ENCODE measurements around the gene RASGRP4. TPM values are rescaled to one million over a fixed set of nuclear protein-coding genes. Genes with fewer than 3 reads are reported as not detected.

Gene RASGRP4
- total RNA-seq, 1 experiment from 2014 or later: not detected

- BruUV-seq (replicated peaks): no TSS peak
- H3K9me3 ChIP-seq: no peaks in the 10 kb centered on the region
- no peak for DNase-seq
- TF ChIP-seq, protein P1, sequence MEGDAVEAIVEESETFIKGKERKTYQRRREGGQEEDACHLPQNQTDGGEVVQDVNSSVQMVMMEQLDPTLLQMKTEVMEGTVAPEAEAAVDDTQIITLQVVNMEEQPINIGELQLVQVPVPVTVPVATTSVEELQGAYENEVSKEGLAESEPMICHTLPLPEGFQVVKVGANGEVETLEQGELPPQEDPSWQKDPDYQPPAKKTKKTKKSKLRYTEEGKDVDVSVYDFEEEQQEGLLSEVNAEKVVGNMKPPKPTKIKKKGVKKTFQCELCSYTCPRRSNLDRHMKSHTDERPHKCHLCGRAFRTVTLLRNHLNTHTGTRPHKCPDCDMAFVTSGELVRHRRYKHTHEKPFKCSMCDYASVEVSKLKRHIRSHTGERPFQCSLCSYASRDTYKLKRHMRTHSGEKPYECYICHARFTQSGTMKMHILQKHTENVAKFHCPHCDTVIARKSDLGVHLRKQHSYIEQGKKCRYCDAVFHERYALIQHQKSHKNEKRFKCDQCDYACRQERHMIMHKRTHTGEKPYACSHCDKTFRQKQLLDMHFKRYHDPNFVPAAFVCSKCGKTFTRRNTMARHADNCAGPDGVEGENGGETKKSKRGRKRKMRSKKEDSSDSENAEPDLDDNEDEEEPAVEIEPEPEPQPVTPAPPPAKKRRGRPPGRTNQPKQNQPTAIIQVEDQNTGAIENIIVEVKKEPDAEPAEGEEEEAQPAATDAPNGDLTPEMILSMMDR (IDR thresholded peaks at IDR 0.05; ENCODE audit: insufficient read depth in 1 of 2, low read depth in 1 of 2, low read length in 1 of 2, severe bottlenecking in 1 of 2, unreplicated experiment in 1 of 2): no peak
- Mint-ChIP-seq H3K9me3 (ENCODE audit: unreplicated experiment) (no peaks in the 10 kb centered on the region), H3K27ac (ENCODE audit: unreplicated experiment) (no peak overlapping the region), H3K27me3 (ENCODE audit: insufficient read depth, unreplicated experiment) (no peaks in the 10 kb centered on the region), H3K36me3 (ENCODE audit: insufficient read depth, unreplicated experiment) (peaks cover 28% of the 10 kb centered on the region), H3K4me3 (ENCODE audit: unreplicated experiment) (peak overlapping the region; percentile 52), H3K4me1 (ENCODE audit: low read depth, unreplicated experiment) (peaks cover 23% of the 10 kb centered on the region)
- intact Hi-C loops (cut with micrococcal nuclease; ENCODE audit: unreplicated experiment): no loop called here
- peaks cover 4% of the 10 kb centered on the region; the same call in 1 of the 2 replicates for H3K36me3 ChIP-seq (ENCODE audit: control insufficient read depth, insufficient read depth, low read length)
- POLR2A ChIA-PET: interaction anchor here (0.5 to 1.4 kb wide), 3 partner anchors 13 to 78 kb away, joined by 3 to 8 read pairs (median 4); partner anchors contain the start of gene PSMD8
- peak overlapping the region; percentile 60 for H3K4me3 ChIP-seq (ENCODE audit: low read depth, low read length)
- peaks cover 29% of the 10 kb centered on the region for H3K4me1 ChIP-seq
- CTCF ChIA-PET: interaction anchor here (1.1 to 2.2 kb wide), 2 partner anchors 13 to 14 kb away, joined by 7 to 39 read pairs; partner anchors contain the start of gene FAM98C
- H3K27me3 ChIP-seq (replicated peaks; ENCODE audit: control insufficient read depth, insufficient read depth, low read length): no peaks in the 10 kb centered on the region
Observed at GRCh38 chr19:38389101-38389925, 36.7 kb downstream of the RASGRP4 start.

DNA sequence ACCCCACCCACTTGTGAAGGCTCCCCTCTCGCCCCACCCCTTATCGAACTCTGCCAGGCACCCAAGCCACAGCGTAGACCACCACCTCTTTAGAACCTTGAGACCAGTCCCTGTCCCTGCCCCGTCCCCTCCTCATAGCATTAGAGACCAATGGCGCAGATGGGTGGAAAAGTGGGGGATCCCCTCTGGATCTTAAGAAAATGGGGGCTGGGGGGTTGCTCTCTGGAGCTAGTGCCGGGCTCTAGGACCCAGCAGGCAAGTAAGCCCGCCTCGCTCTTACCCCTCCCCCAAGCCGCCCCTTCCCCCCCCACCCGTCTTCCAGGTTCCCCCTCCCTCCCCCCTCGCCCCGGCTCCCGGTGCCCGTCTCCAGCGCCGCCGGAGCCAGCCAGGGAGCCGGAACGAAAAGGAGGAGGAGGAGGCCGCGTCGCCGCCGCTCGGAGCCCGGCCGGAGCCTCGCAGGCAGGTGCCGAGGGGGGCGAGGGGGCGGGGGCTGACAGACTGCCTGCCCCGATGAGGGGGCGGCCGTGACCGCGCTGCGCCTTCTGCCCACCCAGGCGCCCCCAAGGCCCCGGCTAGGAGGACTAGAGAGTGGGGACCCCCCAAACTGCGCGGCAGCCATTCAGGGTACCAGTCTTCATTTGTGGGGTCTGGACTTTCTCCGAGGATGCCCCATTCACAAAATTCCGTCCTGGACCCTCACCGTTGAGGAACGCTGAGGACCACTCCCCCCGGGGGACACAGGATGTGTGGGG, 37.5 kb downstream of the RASGRP4 start, which contains the start of gene SPRED3:
TSS of gene SPRED3 (plus strand) at position 349 of the 752 bp plus-strand sequence. CDS start 1,606 bp downstream, outside the sequence.
- CTCF ChIA-PET: interaction anchor here (0.6 to 2.2 kb wide), 5 partner anchors 9 to 397 kb away, joined by 3 to 39 read pairs (median 8); partner anchors contain the start of genes FAM98C and PSMD8
- no TSS peak for BruUV-seq (replicated peaks)
- peaks cover 23% of the 10 kb centered on the region for H3K4me1 Mint-ChIP-seq (ENCODE audit: low read depth, unreplicated experiment)
- H3K9me3 Mint-ChIP-seq (ENCODE audit: unreplicated experiment): no peaks in the 10 kb centered on the region
- H3K9me3 ChIP-seq: no peaks in the 10 kb centered on the region
- peaks cover 4% of the 10 kb centered on the region; the same call in 1 of the 2 replicates for H3K36me3 ChIP-seq (ENCODE audit: control insufficient read depth, insufficient read depth, low read length)
- H3K27me3 Mint-ChIP-seq (ENCODE audit: insufficient read depth, unreplicated experiment): no peaks in the 10 kb centered on the region
- intact Hi-C loops (cut with micrococcal nuclease; ENCODE audit: unreplicated experiment): loop anchor here (1.0 kb wide), 1 partner anchor 14 kb away; no protein-coding TSS in a partner anchor
- H3K27ac Mint-ChIP-seq (ENCODE audit: unreplicated experiment): peak within 1 kb of the TSS; percentile 43
- peak within 1 kb of the TSS; percentile 60 for H3K4me3 ChIP-seq (ENCODE audit: low read depth, low read length)
- peak; percentile 33 to 66 for DNase-seq
- peaks cover 29% of the 10 kb centered on the region for H3K4me1 ChIP-seq
- TF ChIP-seq, protein P1 (IDR thresholded peaks at IDR 0.05; ENCODE audit: insufficient read depth in 1 of 2, low read depth in 1 of 2, low read length in 1 of 2, severe bottlenecking in 1 of 2, unreplicated experiment in 1 of 2): no peak
- POLR2A ChIA-PET: interaction anchor here (0.5 to 2.1 kb wide), 10 partner anchors 14 to 889 kb away, joined by 3 to 26 read pairs (median 8); partner anchors contain the start of genes FAM98C, NFKBIB, PSMD8 and SPINT2
- H3K4me3 Mint-ChIP-seq (ENCODE audit: unreplicated experiment): peak within 1 kb of the TSS; percentile 83
- peaks cover 35% of the 10 kb centered on the region for H3K36me3 Mint-ChIP-seq (ENCODE audit: insufficient read depth, unreplicated experiment)
- H3K27me3 ChIP-seq (replicated peaks; ENCODE audit: control insufficient read depth, insufficient read depth, low read length): no peaks in the 10 kb centered on the region
